Lung (tissue), 12 donors: ENCODE results near the gene GALNT12. TPM values are rescaled to one million over a fixed set of nuclear protein-coding genes. Genes with fewer than 3 reads are reported as not detected.

Experiments used
- ATAC-seq: fragments of 200-7000 bp; cut with Tn5 transposase; one replicate; pipeline ENCODE4 v1.9.1; 2020; ENCODE audit warnings: moderate number of reproducible peaks; ENCODE audit not compliant: insufficient read depth, low FRiP score
- DNase-seq, 3 donors: peaks; one replicate each; pipeline ENCODE4 v3.0.0-alpha.2; 2013 to 2017
- H3K27ac ChIP-seq, 2 donors: one replicate each; pipeline ENCODE4 v1.5.1; 2013; ENCODE audit warnings: mild to moderate bottlenecking in 2 of 2, moderate library complexity in 2 of 2, control low read depth in 1 of 2, inconsistent platforms in 1 of 2, low read depth in 1 of 2, low read length in 1 of 2
- H3K27me3 ChIP-seq, 3 donors: one replicate each; pipeline ENCODE4 v1.5.1; 2013; ENCODE audit warnings: low read length in 2 of 3; ENCODE audit not compliant: control insufficient read depth in 3 of 3, insufficient read depth in 3 of 3
- H3K36me3 ChIP-seq, 4 donors: one replicate each; pipeline ENCODE4 v1.5.1; 2013; ENCODE audit warnings: low read length in 4 of 4, mild to moderate bottlenecking in 1 of 4, moderate library complexity in 1 of 4; ENCODE audit not compliant: control insufficient read depth in 4 of 4, insufficient read depth in 4 of 4
- H3K4me1 ChIP-seq, 5 donors: one replicate each; pipeline ENCODE4 v1.5.1; 2013; ENCODE audit warnings: low read length in 5 of 5, mild to moderate bottlenecking in 2 of 5, moderate library complexity in 1 of 5; ENCODE audit not compliant: control insufficient read depth in 5 of 5, insufficient read depth in 5 of 5
- H3K4me3 ChIP-seq: one replicate; pipeline ENCODE4 v1.5.1; 2013; ENCODE audit warnings: mild to moderate bottlenecking, control low read depth, moderate library complexity
- H3K9ac ChIP-seq, 2 donors: one replicate each; pipeline ENCODE4 v1.5.1; 2013; ENCODE audit warnings: low read length in 2 of 2, control low read depth in 1 of 2; ENCODE audit not compliant: insufficient read depth in 1 of 2
- H3K9me3 ChIP-seq, 4 donors: one replicate each; pipeline ENCODE4 v1.5.1; 2013; ENCODE audit warnings: low read length in 3 of 4, mild to moderate bottlenecking in 1 of 4, moderate library complexity in 1 of 4; ENCODE audit not compliant: control insufficient read depth in 4 of 4, insufficient read depth in 3 of 4
- CTCF ChIP-seq: IDR thresholded peaks from 2 replicates; pipeline ENCODE4 v1.5.1; 2012; ENCODE audit warnings: mild to moderate bottlenecking; ENCODE audit errors: control extremely low read depth, extremely low read depth
- WGBS, 2 donors: extraction: QIAGEN DNeasy Blood & Tissue Kit; methylation state at CpG; one replicate each; pipeline ENCODE4 v1.1.7; 2013; 5-methylcytosine and 5-hydroxymethylcytosine counted together
- polyA plus RNA-seq, 2 donors: library from polyadenylated mRNA; stranded (reverse); fragments of 200-250 nt; gene quantifications; one replicate each; pipeline ENCODE4 v1.2.1, GENCODE V29; 2013
- total RNA-seq, 2 donors: library from RNA; depleted of rRNA in 1 of 2; stranded (reverse); fragments of >200 nt in 1 of 2; gene quantifications; one replicate each; pipeline ENCODE4 v1.2.1, GENCODE V29; 2014 to 2021
- donor health status: control.
- donor health status: control.
- donor health status: Bipolar disorder and iron deficiency.
- donor health status: healthy.
- donor health status: DM: yes; HTN: yes; CAD: no.

GALNT12 gene
- total and polyA plus RNA-seq, 4 donors = 7.9 to 35.0 (median 20.1) TPM

DNA sequence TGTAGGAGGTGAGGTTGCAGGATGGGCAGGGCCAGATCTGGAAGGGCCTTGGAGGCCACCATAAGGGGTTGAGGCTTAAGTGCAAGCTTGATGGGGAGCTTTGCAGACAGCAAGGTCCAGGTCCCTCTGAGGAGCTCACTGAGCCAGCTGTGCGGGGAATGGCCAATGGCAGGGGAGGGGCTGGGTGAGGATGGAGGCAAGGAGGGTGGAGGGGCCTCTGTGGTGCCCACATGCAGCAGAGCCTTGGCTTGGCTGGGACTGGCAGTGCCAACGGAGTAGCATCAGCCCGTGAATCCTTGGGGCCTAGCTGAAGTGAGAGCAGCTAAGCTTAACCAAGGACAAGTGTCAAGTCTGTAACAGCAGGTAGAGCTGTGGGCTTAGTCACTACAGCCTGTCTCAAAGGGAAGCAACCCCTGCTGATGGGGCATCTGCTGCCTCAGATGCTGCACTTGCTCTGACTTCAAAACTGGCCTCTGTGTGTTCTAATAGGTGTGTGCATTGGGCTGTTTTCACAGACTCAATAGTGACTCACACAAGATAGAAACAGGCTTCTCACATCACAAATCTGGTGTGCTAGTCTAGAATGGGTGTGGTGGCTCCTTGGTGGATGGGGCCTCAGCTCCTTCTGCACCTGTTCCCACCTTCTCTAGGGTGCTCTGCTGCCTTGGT is 16.3 kb downstream of the GALNT12 start:
- no peak for DNase-seq
- H3K4me1 ChIP-seq = no peaks in the 10 kb centered on the region
- WGBS, 2 donors = 98% methylated on average over 3 of the region's 3 CpGs
- H3K9ac ChIP-seq = no peak overlapping the region
- H3K4me3 ChIP-seq = no peak overlapping the region
- TF ChIP-seq CTCF = no peak
- H3K9me3 ChIP-seq = peaks cover 0 to 10% (median 2%) of the 10 kb centered on the region in 4 donors
- ATAC-seq = no peak
- no peaks in the 10 kb centered on the region for H3K27me3 ChIP-seq
- no peak overlapping the region for H3K27ac ChIP-seq
- H3K36me3 ChIP-seq = peaks cover 0 to 3% (median 0%) of the 10 kb centered on the region in 4 donors

GRCh38 chr9:98825414-98825813 is 17.9 kb downstream of the GALNT12 start:
- ATAC-seq = no peak
- Histone ChIP-seq H3K4me3 (no peak overlapping the region), H3K27ac (no peak overlapping the region), H3K4me1 (no peaks in the 10 kb centered on the region), H3K9ac (no peak overlapping the region), H3K27me3 (no peaks in the 10 kb centered on the region), H3K36me3 (peaks cover 0 to 3% (median 0%) of the 10 kb centered on the region in 4 donors), H3K9me3 (peaks cover 0 to 9% (median 0%) of the 10 kb centered on the region in 4 donors)
- WGBS, 2 donors = 90 to 94% methylated on average over 3 of the region's 3 CpGs
- TF ChIP-seq CTCF = no peak
- DNase-seq = no peak

DNA sequence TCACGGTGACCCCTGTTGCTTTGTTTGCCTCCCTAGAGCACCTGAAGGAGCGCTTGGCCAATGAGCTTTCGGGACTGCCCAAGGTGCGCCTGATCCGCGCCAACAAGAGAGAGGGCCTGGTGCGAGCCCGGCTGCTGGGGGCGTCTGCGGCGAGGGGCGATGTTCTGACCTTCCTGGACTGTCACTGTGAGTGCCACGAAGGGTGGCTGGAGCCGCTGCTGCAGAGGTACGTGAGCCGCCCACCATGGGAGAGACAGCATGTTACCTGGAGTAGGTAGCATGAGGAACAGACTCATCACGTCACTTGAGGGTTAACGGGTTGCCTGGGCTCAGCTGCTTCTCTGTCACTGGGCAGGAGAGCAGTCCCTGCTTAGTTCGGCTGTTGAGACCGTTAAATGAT is 19.2 kb downstream of the GALNT12 start:
- peaks cover 0 to 3% (median 0%) of the 10 kb centered on the region in 4 donors for H3K36me3 ChIP-seq
- no peak overlapping the region for H3K27ac ChIP-seq
- no peaks in the 10 kb centered on the region for H3K27me3 ChIP-seq
- ATAC-seq = no peak
- TF ChIP-seq CTCF = no peak
- DNase-seq = no peak
- WGBS, 2 donors = 95% methylated on average over 20 of the region's 20 CpGs
- no peak overlapping the region for H3K9ac ChIP-seq
- no peaks in the 10 kb centered on the region for H3K4me1 ChIP-seq
- peaks cover 0 to 9% (median 0%) of the 10 kb centered on the region in 4 donors for H3K9me3 ChIP-seq
- H3K4me3 ChIP-seq = no peak overlapping the region
